GM18499 (cell line): ENCODE results near the gene TSTD2.
"Not testable (repeated sequence)": the region's sequence is repeated elsewhere in the genome, so short reads cannot be mapped to it uniquely, and the experiment has no call there.

Source experiments
- ATAC-seq: cut with Tn5 transposase; IDR thresholded peaks from one replicate; pipeline ENCODE4 v1.9.1; 2021; ENCODE audit warnings: moderate number of reproducible peaks; ENCODE audit not compliant: insufficient read depth, unreplicated experiment

Gene TSTD2

GRCh38 chr9:97593960-97594359, 39.2 kb downstream of the TSTD2 start:
- no peak for ATAC-seq

- no peak for ATAC-seq
These were observed 41.0 kb downstream of the TSTD2 start for GRCh38 chr9:97592126-97592525.

GRCh38 chr9:97591535-97591934, 41.6 kb downstream of the TSTD2 start:
- ATAC-seq = no peak

- ATAC-seq = not testable (repeated sequence)
These were observed 46.3 kb downstream of the TSTD2 start for GRCh38 chr9:97586909-97587308.

- ATAC-seq = not testable (repeated sequence)
These were observed 48.4 kb downstream of the TSTD2 start for GRCh38 chr9:97584778-97585177.

GRCh38 chr9:97581590-97581989, 51.6 kb downstream of the TSTD2 start:
- not testable (repeated sequence) for ATAC-seq

GRCh38 chr9:97579914-97580313, 53.3 kb downstream of the TSTD2 start:
- ATAC-seq = no peak

- no peak for ATAC-seq
These were observed 54.3 kb downstream of the TSTD2 start for GRCh38 chr9:97578846-97579245.

GRCh38 chr9:97577051-97577450, 56.1 kb downstream of the TSTD2 start:
- no peak for ATAC-seq

- ATAC-seq = no peak
These were observed 57.4 kb downstream of the TSTD2 start for GRCh38 chr9:97575673-97576200.

- not testable (repeated sequence) for ATAC-seq
These were observed 58.1 kb downstream of the TSTD2 start for GRCh38 chr9:97574921-97575672.

- not testable (repeated sequence) for ATAC-seq
These were observed 59.0 kb downstream of the TSTD2 start for GRCh38 chr9:97574101-97574571.

- no peak for ATAC-seq
These were observed 59.6 kb downstream of the TSTD2 start for GRCh38 chr9:97573482-97574073.

- no peak for ATAC-seq
These were observed 60.2 kb downstream of the TSTD2 start for GRCh38 chr9:97572892-97573365.

- no peak for ATAC-seq
These were observed 60.8 kb downstream of the TSTD2 start for GRCh38 chr9:97572196-97572891.

- ATAC-seq = no peak
These were observed 61.5 kb downstream of the TSTD2 start for GRCh38 chr9:97571664-97572063.

GRCh38 chr9:97570899-97571298, 62.3 kb downstream of the TSTD2 start:
- ATAC-seq = no peak

- ATAC-seq = no peak
These were observed 64.5 kb downstream of the TSTD2 start for GRCh38 chr9:97568461-97569275.

- no peak for ATAC-seq
These were observed 65.3 kb downstream of the TSTD2 start for GRCh38 chr9:97567894-97568202.

- no peak for ATAC-seq
These were observed 65.8 kb downstream of the TSTD2 start for GRCh38 chr9:97567182-97567893.
